Fibroblast of pulmonary artery (primary cell): ENCODE measurements around the gene DIAPH3.

Source experiments
- DNase-seq: peaks from one replicate; pipeline ENCODE4 v3.0.0-alpha.2; 2010; ENCODE audit warnings: low read depth
- H3K4me3 ChIP-seq: replicated peaks from 2 replicates; pipeline ENCODE4 v1.5.1; 2011; ENCODE audit warnings: low read depth, mild to moderate bottlenecking, control low read depth, low read length, moderate library complexity
- CTCF ChIP-seq: IDR thresholded peaks from 2 replicates; pipeline ENCODE4 v1.5.1; 2011; ENCODE audit warnings: mild to moderate bottlenecking, control low read depth, low read length, inconsistent platforms; ENCODE audit errors: missing control alignments

The DIAPH3 gene

GRCh38 chr13:60138674-60139073, 25.1 kb downstream of the DIAPH3 start:
- H3K4me3 ChIP-seq, result no peak overlapping the region
- no peak for DNase-seq
- no peak for TF ChIP-seq CTCF

- no peak for TF ChIP-seq CTCF
- no peak for DNase-seq
- H3K4me3 ChIP-seq, result no peak overlapping the region
These were observed 25.7 kb downstream of the DIAPH3 start for GRCh38 chr13:60137911-60138560.

DNA sequence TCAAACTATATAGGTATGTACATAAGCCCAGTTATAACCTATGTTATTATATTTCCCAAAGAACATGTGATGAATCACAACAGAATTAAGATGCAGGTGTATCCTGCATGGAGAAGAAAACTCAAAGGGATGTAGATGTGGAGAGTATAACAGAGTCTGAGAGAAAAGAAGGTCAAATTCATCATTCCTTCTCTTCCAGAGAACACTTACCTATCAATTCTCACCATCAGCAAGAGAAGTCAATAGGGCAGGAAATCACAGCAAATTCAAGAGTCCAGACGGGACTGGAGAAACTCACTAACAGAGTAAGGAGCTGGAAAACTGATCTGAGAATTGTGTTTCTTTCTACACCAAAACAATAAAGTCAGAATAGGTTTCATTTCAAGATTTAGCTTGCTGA, 28.4 kb downstream of the DIAPH3 start:
- DNase-seq, result no peak
- H3K4me3 ChIP-seq, result no peak overlapping the region
- TF ChIP-seq CTCF, result no peak

DNA sequence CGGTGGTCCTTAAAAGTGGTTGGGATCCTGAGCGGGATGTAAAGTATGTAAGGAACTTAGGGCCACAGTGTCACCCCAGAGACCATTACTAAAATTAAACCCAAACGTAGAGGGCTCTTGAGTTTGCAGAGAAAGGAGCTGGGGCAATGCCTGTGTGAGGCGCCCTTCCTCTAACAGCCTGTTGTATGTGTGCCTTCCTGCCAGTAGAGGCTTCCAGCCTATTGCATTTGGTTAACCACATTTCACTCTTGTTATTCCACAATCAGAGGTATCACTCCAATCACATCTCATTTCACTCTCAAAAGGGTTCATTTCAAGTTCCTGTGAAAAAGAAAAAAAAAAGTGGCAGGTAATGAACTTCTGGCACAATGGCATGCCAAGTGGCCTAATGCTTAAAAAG, 29.4 kb downstream of the DIAPH3 start:
- no peak overlapping the region for H3K4me3 ChIP-seq
- DNase-seq, result peak; percentile 37
- peak; percentile 36 for TF ChIP-seq CTCF

DNA sequence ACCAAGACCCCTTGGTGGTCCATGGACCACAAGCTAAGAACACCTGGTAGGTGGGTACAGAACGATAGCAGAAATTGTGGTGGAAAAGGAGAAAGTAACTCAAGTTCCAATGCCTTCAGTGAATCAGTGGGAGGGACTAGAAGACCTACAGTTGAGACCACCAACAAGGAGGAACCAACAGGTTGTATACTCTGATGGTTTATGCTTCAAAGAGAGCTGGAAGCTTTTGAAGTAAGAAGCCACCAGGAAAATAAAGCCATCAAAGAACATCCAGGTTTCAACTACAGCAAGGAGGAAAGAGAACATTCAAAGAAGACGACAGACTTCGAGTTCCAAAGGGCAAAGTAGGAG, 42.4 kb downstream of the DIAPH3 start:
- H3K4me3 ChIP-seq, result no peak overlapping the region
- no peak for TF ChIP-seq CTCF
- no peak for DNase-seq

DNA sequence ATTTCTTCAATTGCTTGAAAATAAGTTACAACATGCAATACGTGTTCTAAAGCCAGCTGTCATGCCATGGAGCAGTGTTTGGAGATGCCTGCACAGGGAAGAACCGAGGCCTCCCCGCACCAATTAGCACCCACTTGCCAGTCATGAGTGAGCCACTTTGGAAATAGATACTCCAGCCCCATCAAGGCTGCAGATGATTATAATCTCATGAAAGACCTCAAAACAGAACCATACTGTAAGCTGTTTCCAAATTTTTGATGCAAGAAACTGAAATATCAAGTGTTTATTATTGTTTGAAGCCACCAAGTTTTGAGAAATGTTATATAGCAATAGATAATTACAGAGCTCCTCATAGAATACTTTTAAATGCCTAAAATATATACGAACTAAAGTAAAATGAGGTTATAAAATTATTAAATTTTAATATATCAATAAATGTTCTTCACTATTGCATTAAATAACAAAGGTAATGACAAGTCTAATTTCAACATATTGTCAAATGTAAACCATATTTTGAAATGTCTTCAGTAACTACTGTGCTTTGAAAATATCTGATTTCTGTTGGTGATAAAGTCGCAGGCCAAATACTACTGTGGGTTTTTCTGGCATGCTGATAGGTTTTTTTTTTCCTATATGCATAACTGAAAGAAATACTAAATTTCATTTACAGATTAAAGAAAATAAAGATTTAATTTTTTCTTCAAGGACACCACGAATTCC, 43.0 kb downstream of the DIAPH3 start:
- no peak for DNase-seq
- no peak overlapping the region for H3K4me3 ChIP-seq
- TF ChIP-seq CTCF, result no peak
